OCI-LY1 (cell line): ENCODE data around the gene METRN.

Experiments used
- H2AFZ ChIP-seq: fragments of 200-600 bp; sonication (generic), shearing (Covaris generic); 2 replicates; pipeline ENCODE4 v1.6.0; 2014; ENCODE audit warnings: antibody characterized with exemption, mild to moderate bottlenecking, low read length
- H3F3A ChIP-seq: fragments of 200-600 bp; sonication (generic), shearing (Covaris generic); 2 replicates; pipeline ENCODE4 v1.6.0; 2014; ENCODE audit warnings: mild to moderate bottlenecking, antibody characterized with exemption, low read length, moderate library complexity; ENCODE audit not compliant: insufficient read depth
- H3K27ac ChIP-seq: fragments of 200-600 bp; sonication (generic); 2 replicates; pipeline ENCODE4 v1.5.1; 2014; ENCODE audit warnings: low read length, mixed run types, mild to moderate bottlenecking, low read depth; ENCODE audit not compliant: poor library complexity, severe bottlenecking
- H3K27me3 ChIP-seq: fragments of 200-600 bp; sonication (generic); 2 replicates; pipeline ENCODE4 v1.6.0; 2014; ENCODE audit warnings: antibody characterized with exemption, mild to moderate bottlenecking, low read length, moderate library complexity; ENCODE audit not compliant: insufficient read depth
- H3K36me3 ChIP-seq: fragments of 200-600 bp; sonication (generic); 2 replicates; pipeline ENCODE4 v1.6.1; 2014; ENCODE audit warnings: mild to moderate bottlenecking, antibody characterized with exemption, low read length, moderate library complexity, mixed read lengths; ENCODE audit not compliant: insufficient read depth
- H3K4me1 ChIP-seq: fragments of 200-600 bp; sonication (generic); 2 replicates; pipeline ENCODE4 v1.5.1; 2014; ENCODE audit warnings: mild to moderate bottlenecking, low read length, moderate library complexity; ENCODE audit not compliant: insufficient read depth, severe bottlenecking
- H3K4me2 ChIP-seq: fragments of 200-600 bp; sonication (generic), shearing (Covaris generic); 2 replicates; pipeline ENCODE4 v1.6.1; 2014; ENCODE audit warnings: low read length
- H3K4me3 ChIP-seq: fragments of 200-600 bp; sonication (generic); 2 replicates; pipeline ENCODE4 v1.5.1; 2014; ENCODE audit warnings: low read length, low read depth, mild to moderate bottlenecking, mixed read lengths; ENCODE audit not compliant: poor library complexity, severe bottlenecking
- H3K79me2 ChIP-seq: fragments of 200-600 bp; shearing (Covaris generic); 2 replicates; pipeline ENCODE4 v1.6.1; 2016; ENCODE audit warnings: mixed run types, low read length, mixed read lengths; ENCODE audit not compliant: insufficient read depth
- H3K9ac ChIP-seq: fragments of 200-600 bp; sonication (generic), shearing (Covaris generic); 2 replicates; pipeline ENCODE4 v1.6.1; 2014; ENCODE audit warnings: mild to moderate bottlenecking, low read length, mixed read lengths
- H3K9me2 ChIP-seq: fragments of 200-600 bp; sonication (generic), shearing (Covaris generic); 2 replicates; pipeline ENCODE4 v1.6.1; 2014; ENCODE audit warnings: low read depth, mild to moderate bottlenecking, low read length, mixed read lengths
- H3K9me3 ChIP-seq: fragments of 200-600 bp; shearing (Covaris generic); 2 replicates; pipeline ENCODE4 v1.6.1; 2014; ENCODE audit warnings: low read length, mixed read lengths
- H4K20me1 ChIP-seq: fragments of 200-600 bp; sonication (generic), shearing (Covaris generic); 2 replicates; pipeline ENCODE4 v1.6.0; 2016; ENCODE audit warnings: mild to moderate bottlenecking, low read length; ENCODE audit not compliant: insufficient read depth
- CTCF ChIP-seq: fragments of 200-600 bp; sonication (generic), shearing (Covaris generic); IDR thresholded peaks from 2 replicates; pipeline ENCODE4 v1.5.1; 2017; ENCODE audit warnings: mild to moderate bottlenecking, antibody characterized with exemption, low read length, moderate library complexity, mixed read lengths
- EZH2 ChIP-seq: fragments of 200-600 bp; sonication (generic), shearing (Covaris generic); IDR thresholded peaks from 2 replicates; pipeline ENCODE4 v1.8.0; 2017; ENCODE audit warnings: borderline replicate concordance, mixed run types, mild to moderate bottlenecking, antibody characterized with exemption, low read length, moderate library complexity, mixed read lengths

METRN gene

GRCh38 chr16:732936-733335, 18.0 kb downstream of the METRN start:
- H3K4me3 ChIP-seq = no peak overlapping the region
- no peaks in the 10 kb centered on the region for H3K9me2 ChIP-seq
- H4K20me1 ChIP-seq = no peaks in the 10 kb centered on the region
- H3F3A ChIP-seq = no peaks in the 10 kb centered on the region
- peak; percentile 37 for TF ChIP-seq CTCF
- no peak for TF ChIP-seq EZH2
- no peak overlapping the region for H3K27ac ChIP-seq
- H3K4me1 ChIP-seq = peaks cover 36% of the 10 kb centered on the region
- no peak overlapping the region for H3K9ac ChIP-seq
- H3K9me3 ChIP-seq = no peaks in the 10 kb centered on the region
- no peaks in the 10 kb centered on the region for H3K27me3 ChIP-seq
- H3K4me2 ChIP-seq = no peak overlapping the region
- no peaks in the 10 kb centered on the region for H3K79me2 ChIP-seq
- H2AFZ ChIP-seq = no peak overlapping the region
- peaks cover 69% of the 10 kb centered on the region for H3K36me3 ChIP-seq

- H3K4me2 ChIP-seq = no peak overlapping the region
- peak overlapping the region; percentile 14 for H3K27ac ChIP-seq
- H4K20me1 ChIP-seq = no peaks in the 10 kb centered on the region
- H3F3A ChIP-seq = no peaks in the 10 kb centered on the region
- peaks cover 69% of the 10 kb centered on the region for H3K36me3 ChIP-seq
- peaks cover 40% of the 10 kb centered on the region for H3K4me1 ChIP-seq
- H3K9me3 ChIP-seq = no peaks in the 10 kb centered on the region
- no peaks in the 10 kb centered on the region for H3K9me2 ChIP-seq
- no peaks in the 10 kb centered on the region for H3K79me2 ChIP-seq
- H3K9ac ChIP-seq = no peak overlapping the region
- H2AFZ ChIP-seq = no peak overlapping the region
- TF ChIP-seq EZH2 = no peak
- peak; percentile 84 for TF ChIP-seq CTCF
- H3K27me3 ChIP-seq = no peaks in the 10 kb centered on the region
- no peak overlapping the region for H3K4me3 ChIP-seq
Measured at GRCh38 chr16:733382-734207, 18.7 kb downstream of the METRN start.

GRCh38 chr16:734208-734980, 19.5 kb downstream of the METRN start:
- H3K9me3 ChIP-seq = no peaks in the 10 kb centered on the region
- no peak overlapping the region for H3K4me3 ChIP-seq
- no peaks in the 10 kb centered on the region for H3K79me2 ChIP-seq
- H3K9ac ChIP-seq = no peak overlapping the region
- H3K27me3 ChIP-seq = no peaks in the 10 kb centered on the region
- H3K4me1 ChIP-seq = peaks cover 39% of the 10 kb centered on the region
- peaks cover 69% of the 10 kb centered on the region for H3K36me3 ChIP-seq
- peak overlapping the region; percentile 14 for H3K27ac ChIP-seq
- no peaks in the 10 kb centered on the region for H3K9me2 ChIP-seq
- no peaks in the 10 kb centered on the region for H3F3A ChIP-seq
- TF ChIP-seq CTCF (no peak), EZH2 (no peak)
- no peak overlapping the region for H3K4me2 ChIP-seq
- H2AFZ ChIP-seq = no peak overlapping the region
- no peaks in the 10 kb centered on the region for H4K20me1 ChIP-seq
